ENCODE results near the gene GTF3C2.

DNA sequence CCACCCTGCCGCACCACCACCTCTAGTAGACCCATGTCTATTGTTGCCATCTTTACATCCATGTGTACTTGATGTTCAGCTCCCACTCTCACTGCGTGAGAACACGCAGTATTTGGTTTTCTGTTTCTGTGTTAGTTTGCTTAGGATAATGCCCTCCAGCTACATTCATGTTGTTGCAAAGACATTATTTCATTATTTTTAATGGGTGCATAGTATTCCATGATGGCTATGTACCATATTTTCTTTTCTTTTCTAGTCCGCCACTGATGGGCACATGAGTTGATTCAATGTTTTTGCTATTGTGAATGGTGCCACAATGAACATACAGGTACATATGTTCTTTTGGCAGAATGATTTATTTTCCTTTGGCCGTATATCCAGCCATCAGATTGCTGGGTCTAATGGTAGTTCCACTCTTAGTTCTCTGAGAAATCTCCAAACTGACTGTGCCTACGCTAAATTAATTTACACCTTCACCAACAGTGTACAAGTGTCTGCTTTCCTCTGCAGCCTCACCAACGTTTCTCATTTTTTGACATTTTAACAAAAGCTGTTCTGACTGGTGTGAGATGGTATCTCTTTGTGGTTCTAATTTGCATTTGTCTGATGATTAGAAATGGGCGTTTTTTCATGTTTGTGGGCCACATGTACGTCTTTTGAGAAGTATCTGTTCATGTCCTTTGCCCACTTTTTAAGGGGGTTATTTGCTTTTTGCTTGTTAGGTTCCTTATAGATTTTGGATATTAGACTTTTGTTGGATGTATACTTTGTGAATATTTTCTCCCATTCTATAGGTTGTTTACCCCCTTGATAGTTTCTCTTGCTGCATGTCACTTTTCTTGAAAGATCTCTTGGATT, 34.5 kb upstream of the GTF3C2 start:
- TF ChIP-seq, protein P1, sequence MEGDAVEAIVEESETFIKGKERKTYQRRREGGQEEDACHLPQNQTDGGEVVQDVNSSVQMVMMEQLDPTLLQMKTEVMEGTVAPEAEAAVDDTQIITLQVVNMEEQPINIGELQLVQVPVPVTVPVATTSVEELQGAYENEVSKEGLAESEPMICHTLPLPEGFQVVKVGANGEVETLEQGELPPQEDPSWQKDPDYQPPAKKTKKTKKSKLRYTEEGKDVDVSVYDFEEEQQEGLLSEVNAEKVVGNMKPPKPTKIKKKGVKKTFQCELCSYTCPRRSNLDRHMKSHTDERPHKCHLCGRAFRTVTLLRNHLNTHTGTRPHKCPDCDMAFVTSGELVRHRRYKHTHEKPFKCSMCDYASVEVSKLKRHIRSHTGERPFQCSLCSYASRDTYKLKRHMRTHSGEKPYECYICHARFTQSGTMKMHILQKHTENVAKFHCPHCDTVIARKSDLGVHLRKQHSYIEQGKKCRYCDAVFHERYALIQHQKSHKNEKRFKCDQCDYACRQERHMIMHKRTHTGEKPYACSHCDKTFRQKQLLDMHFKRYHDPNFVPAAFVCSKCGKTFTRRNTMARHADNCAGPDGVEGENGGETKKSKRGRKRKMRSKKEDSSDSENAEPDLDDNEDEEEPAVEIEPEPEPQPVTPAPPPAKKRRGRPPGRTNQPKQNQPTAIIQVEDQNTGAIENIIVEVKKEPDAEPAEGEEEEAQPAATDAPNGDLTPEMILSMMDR (IDR thresholded peaks at IDR 0.05 in 8 of 11, conservative IDR thresholded peaks at IDR 0.05 in 3 of 11) = no peak
- no peak for TF ChIP-seq POLR2A (IDR thresholded peaks at IDR 0.05)

Measured in spleen (tissue), 7 donors.